ENCODE measurements around the gene STAM.

DNA sequence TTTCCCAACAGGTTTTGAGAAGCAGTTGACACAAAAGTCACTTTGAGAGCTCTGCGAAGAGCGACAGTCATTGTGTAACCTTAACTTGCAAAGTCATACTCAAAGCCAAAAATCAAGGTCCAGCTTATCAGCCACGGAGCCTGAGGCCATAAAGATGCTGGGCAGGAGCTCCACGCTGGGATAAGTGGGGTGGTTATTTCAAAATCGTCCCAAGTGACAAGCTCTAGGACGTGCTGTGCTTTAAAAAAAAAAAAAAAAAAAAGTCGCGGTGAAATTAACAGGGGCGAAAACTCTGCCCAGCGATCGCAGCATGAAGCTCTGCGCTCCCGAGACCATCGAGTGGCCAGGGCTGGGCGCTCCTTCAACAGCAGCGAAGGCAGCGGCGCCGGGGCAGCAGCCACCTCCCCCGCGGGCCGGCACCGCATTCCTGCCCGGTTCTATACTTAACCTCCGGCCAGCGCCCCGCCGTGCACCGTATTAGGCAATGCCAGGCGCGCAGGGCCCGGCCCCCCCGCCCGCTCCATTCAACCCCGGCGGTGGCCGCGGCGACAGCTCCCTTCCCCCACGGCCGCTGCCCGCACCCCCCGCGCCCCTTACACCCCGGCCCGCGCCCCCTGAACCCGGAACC, 27.4 kb upstream of the STAM start:
- TF ChIP-seq, protein P1, sequence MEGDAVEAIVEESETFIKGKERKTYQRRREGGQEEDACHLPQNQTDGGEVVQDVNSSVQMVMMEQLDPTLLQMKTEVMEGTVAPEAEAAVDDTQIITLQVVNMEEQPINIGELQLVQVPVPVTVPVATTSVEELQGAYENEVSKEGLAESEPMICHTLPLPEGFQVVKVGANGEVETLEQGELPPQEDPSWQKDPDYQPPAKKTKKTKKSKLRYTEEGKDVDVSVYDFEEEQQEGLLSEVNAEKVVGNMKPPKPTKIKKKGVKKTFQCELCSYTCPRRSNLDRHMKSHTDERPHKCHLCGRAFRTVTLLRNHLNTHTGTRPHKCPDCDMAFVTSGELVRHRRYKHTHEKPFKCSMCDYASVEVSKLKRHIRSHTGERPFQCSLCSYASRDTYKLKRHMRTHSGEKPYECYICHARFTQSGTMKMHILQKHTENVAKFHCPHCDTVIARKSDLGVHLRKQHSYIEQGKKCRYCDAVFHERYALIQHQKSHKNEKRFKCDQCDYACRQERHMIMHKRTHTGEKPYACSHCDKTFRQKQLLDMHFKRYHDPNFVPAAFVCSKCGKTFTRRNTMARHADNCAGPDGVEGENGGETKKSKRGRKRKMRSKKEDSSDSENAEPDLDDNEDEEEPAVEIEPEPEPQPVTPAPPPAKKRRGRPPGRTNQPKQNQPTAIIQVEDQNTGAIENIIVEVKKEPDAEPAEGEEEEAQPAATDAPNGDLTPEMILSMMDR (IDR thresholded peaks at IDR 0.05; ENCODE audit: low read length), result no peak
- no peak for TF ChIP-seq EZH2phosphoT487 (IDR thresholded peaks at IDR 0.05; ENCODE audit: low read length)

All from MM.1S (cell line).